Ovary (tissue), 3 donors: ENCODE data around the gene HIRA.

Experiments
- CTCF ChIP-seq, 3 donors: fragments of 450-650 bp in 2 of 3; fragments of 200-600 bp in 1 of 3; IDR thresholded peaks; one replicate each; pipeline versions ENCODE4 v1.5.1 to v1.8.0; 2016 to 2022; ENCODE audit warnings: antibody characterized with exemption in 3 of 3, mild to moderate bottlenecking in 1 of 3
- EP300 ChIP-seq: sonication (generic); formaldehyde crosslinking; IDR thresholded peaks from one replicate; pipeline ENCODE4 v1.6.1; 2017; ENCODE audit warnings: antibody characterized with exemption
- donor health status: DM: no; HTN: no; CAD: no.

- TF ChIP-seq CTCF (IDR thresholded peaks at IDR 0.05): no peak
- TF ChIP-seq EP300: no peak
Measured at GRCh38 chr22:19457828-19458428, 26.4 kb upstream of the HIRA start.
